Calu3 (cell line): ENCODE measurements around the gene SMC6. TPM values are rescaled to one million over a fixed set of nuclear protein-coding genes. Genes with fewer than 3 reads are reported as not detected.

Experiments
- BruUV-seq: library from RNA; stranded (reverse); fragments of 400-500 nt; replicated peaks from 2 replicates; lab custom pipeline; 2021; lab: Mats Ljungman, UMichigan
- CTCF ChIA-PET: fragments of 300-600 bp; sonication (Branson Sonifier 250); formaldehyde crosslinking; loops from one replicate; lab custom pipeline; 2022; ENCODE audit warnings: antibody characterized with exemption; lab: Charles Lee
- DNase-seq: peaks from one replicate; pipeline ENCODE4 v3.0.0; 2022
- H3K27ac Mint-ChIP-seq: one replicate; pipeline ENCODE4 v1.8.0; 2022; ENCODE audit warnings: mixed read lengths; ENCODE audit not compliant: unreplicated experiment
- H3K27me3 Mint-ChIP-seq: one replicate; pipeline ENCODE4 v1.8.0; 2022; ENCODE audit warnings: mixed read lengths; ENCODE audit not compliant: unreplicated experiment
- H3K36me3 Mint-ChIP-seq: one replicate; pipeline ENCODE4 v1.8.0; 2022; ENCODE audit warnings: mild to moderate bottlenecking, moderate library complexity, mixed read lengths; ENCODE audit not compliant: insufficient read depth, unreplicated experiment
- H3K4me1 Mint-ChIP-seq: one replicate; pipeline ENCODE4 v1.8.0; 2022; ENCODE audit warnings: mild to moderate bottlenecking, low read depth, mixed read lengths; ENCODE audit not compliant: unreplicated experiment
- H3K4me3 Mint-ChIP-seq: one replicate; pipeline ENCODE4 v1.8.0; 2022; ENCODE audit warnings: mild to moderate bottlenecking, low read depth, moderate library complexity, mixed read lengths; ENCODE audit not compliant: unreplicated experiment
- H3K9me3 Mint-ChIP-seq: one replicate; pipeline ENCODE4 v1.8.0; 2022; ENCODE audit warnings: low read depth, mixed read lengths; ENCODE audit not compliant: unreplicated experiment
- CTCF ChIP-seq: fragments of 200-600 bp; IDR thresholded peaks from one replicate; pipeline ENCODE4 v1.8.0; 2022; ENCODE audit warnings: antibody characterized with exemption; ENCODE audit not compliant: unreplicated experiment
- intact Hi-C: fragments of 100-400 bp; cut with micrococcal nuclease; formaldehyde crosslinking; loops from one replicate; pipeline ENCODE4 v1.10.0; 2022; ENCODE audit not compliant: unreplicated experiment
- total RNA-seq: library from RNA; stranded (reverse); gene quantifications from 2 replicates; pipeline ENCODE4 v1.2.3, GENCODE V29; 2022

SMC6 gene
- total RNA-seq, 1 experiment from 2014 or later: 31.6 TPM

GRCh38 chr2:17627434-17627833 lies 126.2 kb downstream of the SMC6 start:
- H3K27ac Mint-ChIP-seq: no peak overlapping the region
- no peaks in the 10 kb centered on the region for H3K36me3 Mint-ChIP-seq
- no peak for TF ChIP-seq CTCF
- H3K9me3 Mint-ChIP-seq: peaks cover 5% of the 10 kb centered on the region
- no peaks in the 10 kb centered on the region for H3K4me1 Mint-ChIP-seq
- BruUV-seq: no TSS peak
- CTCF ChIA-PET: no interaction called here
- no peak for DNase-seq
- H3K4me3 Mint-ChIP-seq: no peak overlapping the region
- intact Hi-C loops: no loop called here
- no peaks in the 10 kb centered on the region for H3K27me3 Mint-ChIP-seq

GRCh38 chr2:17626986-17627385 lies 126.6 kb downstream of the SMC6 start:
- no peak for TF ChIP-seq CTCF
- DNase-seq: no peak
- no peak overlapping the region for H3K27ac Mint-ChIP-seq
- no peak overlapping the region for H3K4me3 Mint-ChIP-seq
- H3K4me1 Mint-ChIP-seq: no peaks in the 10 kb centered on the region
- CTCF ChIA-PET: interaction anchor here (0.6 kb wide), 1 partner anchor 67 kb away, joined by 3 read pairs; no protein-coding TSS in a partner anchor
- H3K27me3 Mint-ChIP-seq: no peaks in the 10 kb centered on the region
- H3K36me3 Mint-ChIP-seq: no peaks in the 10 kb centered on the region
- H3K9me3 Mint-ChIP-seq: peaks cover 7% of the 10 kb centered on the region
- intact Hi-C loops: no loop called here
- no TSS peak for BruUV-seq

DNA sequence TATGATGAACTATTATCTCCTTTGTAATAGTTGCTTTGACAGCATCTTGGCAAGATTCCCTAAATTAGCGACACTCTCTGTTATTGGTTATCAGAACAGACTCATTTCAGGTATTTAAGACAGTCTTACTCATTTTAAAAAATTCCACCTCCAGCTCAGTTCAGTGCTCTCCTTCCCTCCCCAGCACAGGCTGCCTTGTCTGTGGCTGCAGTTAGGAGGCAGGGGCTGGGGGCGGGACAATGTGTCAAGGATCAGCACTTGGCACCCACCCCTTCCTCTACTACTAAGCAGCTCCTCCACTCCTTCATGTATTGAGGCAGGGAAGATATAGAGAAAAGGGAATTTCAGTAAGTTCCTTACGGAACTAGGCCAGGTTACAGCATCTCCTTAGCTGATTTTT lies 128.2 kb downstream of the SMC6 start:
- Mint-ChIP-seq H3K27ac (no peak overlapping the region), H3K27me3 (no peaks in the 10 kb centered on the region), H3K36me3 (no peaks in the 10 kb centered on the region), H3K4me3 (no peak overlapping the region), H3K4me1 (no peaks in the 10 kb centered on the region), H3K9me3 (peaks cover 7% of the 10 kb centered on the region)
- no TSS peak for BruUV-seq
- intact Hi-C loops: no loop called here
- CTCF ChIA-PET: no interaction called here
- DNase-seq: no peak
- TF ChIP-seq CTCF: no peak

GRCh38 chr2:17621781-17622180 lies 131.8 kb downstream of the SMC6 start:
- Mint-ChIP-seq H3K4me1 (no peaks in the 10 kb centered on the region), H3K36me3 (no peaks in the 10 kb centered on the region), H3K27me3 (no peaks in the 10 kb centered on the region), H3K9me3 (peaks cover 2% of the 10 kb centered on the region), H3K4me3 (no peak overlapping the region), H3K27ac (no peak overlapping the region)
- intact Hi-C loops: no loop called here
- DNase-seq: no peak
- TF ChIP-seq CTCF: no peak
- CTCF ChIA-PET: interaction anchor here (0.7 kb wide), 1 partner anchor 114 kb away, joined by 3 read pairs; no protein-coding TSS in a partner anchor
- BruUV-seq: no TSS peak
